Adipocyte (in vitro differentiated cells): ENCODE measurements around the gene SCEL.
"Not testable (repeated sequence)": the region's sequence is repeated elsewhere in the genome, so short reads cannot be mapped to it uniquely, and the experiment has no call there.

ENCODE experiments used
- DNase-seq: peaks from one replicate; pipeline ENCODE4 v3.0.0-alpha.2; 2015; ENCODE audit warnings: low read depth
- H3K27me3 ChIP-seq: replicated peaks from 2 replicates; pipeline ENCODE4 v1.7.0; 2013; ENCODE audit warnings: mild to moderate bottlenecking, low read length, moderate library complexity; ENCODE audit not compliant: control insufficient read depth, insufficient read depth
- H3K36me3 ChIP-seq: 2 replicates; pipeline ENCODE4 v1.7.0; 2013; ENCODE audit warnings: low read length, mild to moderate bottlenecking, moderate library complexity; ENCODE audit not compliant: control insufficient read depth, insufficient read depth, severe bottlenecking
- H3K4me1 ChIP-seq: 2 replicates; pipeline ENCODE4 v1.7.0; 2013; ENCODE audit warnings: mild to moderate bottlenecking, low read length, moderate library complexity; ENCODE audit not compliant: control insufficient read depth, insufficient read depth
- H3K4me3 ChIP-seq: 2 replicates; pipeline ENCODE4 v1.7.0; 2013; ENCODE audit warnings: mild to moderate bottlenecking, low read length, moderate library complexity
- H3K9ac ChIP-seq: 2 replicates; pipeline ENCODE4 v1.7.0; 2013; ENCODE audit warnings: mild to moderate bottlenecking, low read length, moderate library complexity
- H3K9me3 ChIP-seq: 2 replicates; pipeline ENCODE4 v1.7.0; 2013; ENCODE audit warnings: mild to moderate bottlenecking, low read length, moderate library complexity; ENCODE audit not compliant: control insufficient read depth

SCEL gene

DNA sequence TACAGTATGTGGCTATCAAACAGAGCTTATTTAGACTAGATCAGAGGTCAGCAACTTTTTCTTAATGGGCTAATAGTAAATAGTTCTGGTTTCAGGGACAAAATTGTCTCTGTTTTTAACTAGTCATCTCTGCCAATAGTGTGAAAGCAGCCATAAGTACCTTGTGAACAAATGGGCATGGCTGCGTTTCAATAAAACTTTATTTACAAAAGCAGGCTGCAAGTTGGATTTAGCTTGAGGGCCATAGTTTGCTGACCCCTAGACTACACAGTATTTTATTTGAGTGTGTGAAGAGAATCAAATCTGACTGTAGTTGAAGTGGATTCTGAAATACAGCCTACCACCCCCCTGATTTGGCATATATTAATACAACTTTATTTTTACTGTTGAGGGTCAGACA lies 75.6 kb downstream of the SCEL start:
- H3K4me3 ChIP-seq, result no peak overlapping the region
- no peaks in the 10 kb centered on the region for H3K27me3 ChIP-seq
- H3K4me1 ChIP-seq, result no peaks in the 10 kb centered on the region
- H3K9ac ChIP-seq, result no peak overlapping the region
- no peaks in the 10 kb centered on the region for H3K36me3 ChIP-seq
- DNase-seq, result no peak
- no peaks in the 10 kb centered on the region for H3K9me3 ChIP-seq

DNA sequence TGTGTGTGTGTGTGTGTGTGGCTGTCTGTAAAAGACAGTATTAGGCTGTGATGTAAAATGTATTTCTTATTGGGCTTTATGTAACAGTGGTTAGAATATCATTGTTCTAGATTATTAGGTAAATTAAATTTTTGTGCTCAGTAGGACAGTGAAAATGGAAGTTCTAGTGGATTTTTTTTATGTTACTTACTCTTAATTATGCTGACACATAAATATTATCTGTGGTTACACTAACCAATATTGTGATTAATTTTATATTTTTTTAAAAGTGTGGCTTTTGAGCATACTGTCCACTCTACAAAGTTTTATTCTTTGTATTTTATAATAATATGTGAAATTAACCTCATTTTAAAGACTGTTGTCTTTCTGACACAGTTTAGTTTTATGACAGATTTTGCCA lies 80.5 kb downstream of the SCEL start:
- Histone ChIP-seq H3K4me1 (no peaks in the 10 kb centered on the region), H3K36me3 (no peaks in the 10 kb centered on the region), H3K4me3 (no peak overlapping the region), H3K9me3 (no peaks in the 10 kb centered on the region), H3K9ac (no peak overlapping the region), H3K27me3 (peaks cover 5% of the 10 kb centered on the region)
- no peak for DNase-seq

DNA sequence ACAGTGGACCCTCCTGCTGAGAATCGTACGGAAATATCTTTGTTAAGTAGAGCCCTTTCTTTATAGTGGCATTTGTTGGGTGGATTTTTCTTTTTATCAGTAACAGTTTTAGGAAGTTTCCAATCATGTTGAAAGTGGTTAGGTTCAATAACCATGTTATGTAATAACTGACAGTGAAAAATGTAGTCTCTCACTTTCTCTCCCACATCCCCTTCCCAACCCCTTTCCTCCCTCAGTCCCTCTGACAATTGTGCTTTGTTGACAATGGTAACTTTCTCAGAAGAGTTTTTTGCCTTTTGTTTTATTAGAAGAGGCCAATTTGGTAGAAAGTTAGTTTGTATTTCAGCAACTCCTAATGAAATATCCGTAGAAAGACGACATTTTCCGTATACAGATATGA lies 84.1 kb downstream of the SCEL start:
- H3K4me3 ChIP-seq, result no peak overlapping the region
- H3K4me1 ChIP-seq, result no peaks in the 10 kb centered on the region
- DNase-seq, result no peak
- H3K9ac ChIP-seq, result no peak overlapping the region
- H3K9me3 ChIP-seq, result no peaks in the 10 kb centered on the region
- H3K36me3 ChIP-seq, result no peaks in the 10 kb centered on the region
- H3K27me3 ChIP-seq, result peaks cover 5% of the 10 kb centered on the region

DNA sequence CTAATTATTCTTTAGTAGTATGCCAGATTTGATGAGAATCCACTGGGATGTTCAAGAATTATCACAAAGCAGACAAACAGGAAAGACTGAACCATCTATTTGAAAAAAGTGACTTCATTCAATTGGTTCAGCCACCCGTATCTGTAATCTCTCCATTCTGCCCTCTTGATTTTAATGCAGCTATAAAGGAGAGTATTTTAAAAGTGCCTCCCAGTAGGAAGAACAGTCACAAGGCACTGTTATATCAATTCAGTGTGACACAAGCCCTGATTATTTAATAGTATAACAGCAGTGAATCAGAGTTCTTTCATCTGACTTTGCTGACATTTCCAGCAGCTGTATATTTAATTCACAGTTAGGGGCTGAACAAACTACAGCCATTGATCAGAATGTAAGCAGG lies 84.6 kb downstream of the SCEL start:
- no peak overlapping the region for H3K4me3 ChIP-seq
- H3K9ac ChIP-seq, result no peak overlapping the region
- H3K4me1 ChIP-seq, result no peaks in the 10 kb centered on the region
- peaks cover 5% of the 10 kb centered on the region for H3K27me3 ChIP-seq
- DNase-seq, result no peak
- no peaks in the 10 kb centered on the region for H3K36me3 ChIP-seq
- no peaks in the 10 kb centered on the region for H3K9me3 ChIP-seq

DNA sequence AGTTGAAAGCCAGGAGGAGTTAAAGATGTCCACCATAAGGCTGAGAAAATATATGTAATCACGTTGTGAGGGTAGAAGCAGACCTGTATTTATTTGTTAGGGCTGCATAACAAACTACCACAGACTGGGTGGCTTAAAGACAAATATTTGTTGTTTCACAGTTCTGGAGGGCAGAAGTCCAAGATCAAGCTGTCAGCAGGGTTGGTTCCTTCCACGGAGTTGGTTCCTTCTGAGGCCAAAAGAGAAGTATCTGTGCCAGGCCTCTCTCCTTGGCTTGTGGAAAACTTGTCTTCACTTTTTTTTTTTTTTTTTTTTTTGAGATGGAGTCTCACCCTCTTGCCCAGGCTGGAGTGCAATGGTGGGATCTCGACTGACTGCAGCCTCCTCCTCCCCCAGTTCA lies 88.3 kb downstream of the SCEL start:
- no peaks in the 10 kb centered on the region for H3K4me1 ChIP-seq
- no peak for DNase-seq
- no peaks in the 10 kb centered on the region for H3K36me3 ChIP-seq
- H3K9ac ChIP-seq, result no peak overlapping the region
- H3K9me3 ChIP-seq, result no peaks in the 10 kb centered on the region
- no peak overlapping the region for H3K4me3 ChIP-seq
- H3K27me3 ChIP-seq, result peaks cover 5% of the 10 kb centered on the region

DNA sequence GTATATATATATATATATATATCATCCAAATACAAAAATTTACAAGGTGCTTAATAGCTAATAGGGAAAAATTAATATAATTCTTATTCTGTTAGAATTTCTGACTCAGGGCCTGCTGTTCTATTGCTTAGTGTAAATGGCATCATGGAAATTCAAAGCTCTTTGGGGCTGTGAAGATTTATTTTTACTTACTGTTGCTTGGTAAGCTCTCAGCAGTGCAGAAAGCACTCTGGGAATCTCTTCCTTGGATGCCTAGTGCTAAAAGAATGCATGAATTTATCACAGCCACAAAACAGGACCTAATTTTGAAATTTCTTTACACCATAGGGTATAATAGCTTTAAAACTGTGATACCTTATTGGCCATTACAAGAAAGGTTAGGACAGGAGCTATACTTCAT lies 92.7 kb downstream of the SCEL start:
- Histone ChIP-seq H3K27me3 (no peaks in the 10 kb centered on the region), H3K4me1 (no peaks in the 10 kb centered on the region), H3K4me3 (no peak overlapping the region), H3K36me3 (no peaks in the 10 kb centered on the region), H3K9me3 (no peaks in the 10 kb centered on the region), H3K9ac (no peak overlapping the region)
- DNase-seq, result no peak

DNA sequence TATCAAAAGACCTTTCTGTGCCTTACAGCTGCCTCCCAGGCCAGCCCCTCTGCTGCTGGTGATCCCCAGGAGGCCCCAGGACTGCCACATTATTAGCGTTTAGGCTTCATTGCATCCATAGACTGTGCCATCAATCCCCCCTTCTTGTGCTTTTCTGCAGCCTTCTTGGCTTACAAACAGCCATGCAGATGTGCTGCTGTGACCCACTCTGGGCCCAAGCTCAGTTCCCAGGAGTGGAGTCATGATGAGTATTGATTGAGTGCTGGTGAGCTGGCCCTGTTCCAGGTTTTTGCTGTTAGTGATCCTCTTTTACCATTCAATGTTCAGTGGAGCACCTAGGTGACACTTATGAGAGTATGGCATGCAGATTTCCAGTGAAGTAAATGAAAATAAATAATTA lies 102.1 kb downstream of the SCEL start:
- no peak for DNase-seq
- H3K36me3 ChIP-seq, result no peaks in the 10 kb centered on the region
- no peaks in the 10 kb centered on the region for H3K27me3 ChIP-seq
- no peak overlapping the region for H3K9ac ChIP-seq
- no peak overlapping the region for H3K4me3 ChIP-seq
- H3K9me3 ChIP-seq, result no peaks in the 10 kb centered on the region
- H3K4me1 ChIP-seq, result no peaks in the 10 kb centered on the region

DNA sequence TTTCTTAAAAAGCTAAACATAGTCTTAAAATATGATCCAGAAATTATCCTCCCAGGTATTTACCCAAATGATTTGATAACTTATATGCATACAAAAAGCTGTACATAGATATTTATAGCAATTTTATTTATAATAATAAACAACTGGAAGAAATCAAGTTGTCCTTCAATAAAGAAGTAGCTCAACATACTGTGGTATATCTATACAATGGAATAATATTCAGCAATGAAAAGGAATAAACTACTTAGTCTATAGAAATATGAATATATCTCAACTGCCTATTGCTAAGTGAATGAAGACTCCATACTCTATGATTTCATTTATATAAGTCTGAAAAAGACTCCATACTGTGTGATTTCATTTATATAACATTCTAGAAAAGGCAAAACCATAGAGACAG lies 114.9 kb downstream of the SCEL start:
- H3K9ac ChIP-seq, result no peak overlapping the region
- DNase-seq, result no peak
- H3K36me3 ChIP-seq, result no peaks in the 10 kb centered on the region
- H3K4me3 ChIP-seq, result no peak overlapping the region
- H3K27me3 ChIP-seq, result no peaks in the 10 kb centered on the region
- H3K4me1 ChIP-seq, result no peaks in the 10 kb centered on the region
- H3K9me3 ChIP-seq, result peaks cover 5% of the 10 kb centered on the region

DNA sequence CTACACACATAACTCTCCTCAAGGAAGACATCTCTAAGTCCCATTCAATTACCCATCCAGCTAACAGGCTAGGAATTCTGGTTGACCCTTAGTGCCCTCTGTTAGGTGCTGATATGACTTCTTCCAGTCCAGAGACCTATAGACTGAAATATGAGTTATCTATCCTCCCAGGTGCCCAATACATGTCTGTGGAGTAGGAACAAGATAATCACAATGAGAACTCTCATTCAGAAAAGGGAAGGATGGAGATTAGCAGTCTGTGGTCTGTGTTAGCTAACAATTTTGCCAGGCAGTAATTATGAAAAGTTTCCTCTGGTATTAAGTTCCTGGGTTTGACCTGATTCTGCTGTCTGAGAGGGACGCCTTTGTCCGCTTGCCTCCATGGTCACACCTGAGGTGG lies 117.8 kb downstream of the SCEL start:
- Histone ChIP-seq H3K36me3 (no peaks in the 10 kb centered on the region), H3K4me3 (no peak overlapping the region), H3K27me3 (no peaks in the 10 kb centered on the region), H3K9ac (no peak overlapping the region), H3K9me3 (peaks cover 11% of the 10 kb centered on the region), H3K4me1 (no peaks in the 10 kb centered on the region)
- DNase-seq, result no peak

DNA sequence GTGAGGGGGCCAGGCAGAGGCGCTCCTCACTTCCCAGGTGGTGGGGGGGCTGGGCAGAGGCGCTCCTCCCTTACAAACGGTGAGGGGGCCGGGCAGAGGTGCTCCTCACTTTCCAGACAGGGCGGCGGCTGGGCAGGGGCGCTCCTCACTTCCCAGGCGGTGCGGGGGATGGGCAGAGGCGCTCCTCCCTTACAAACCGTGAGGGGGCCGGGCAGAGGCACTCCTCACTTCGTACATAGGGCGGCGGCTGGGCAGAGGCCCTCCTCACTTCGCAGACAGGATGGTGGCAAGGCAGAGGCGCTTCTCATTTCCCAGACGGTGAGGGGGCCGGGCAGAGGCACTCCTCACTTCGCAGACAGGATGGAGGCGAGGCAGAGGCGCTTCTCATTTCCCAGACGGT lies 124.5 kb downstream of the SCEL start:
- not testable (repeated sequence) for H3K9ac ChIP-seq, H3K4me3 ChIP-seq, H3K9me3 ChIP-seq, DNase-seq, H3K27me3 ChIP-seq, H3K4me1 ChIP-seq, H3K36me3 ChIP-seq

DNA sequence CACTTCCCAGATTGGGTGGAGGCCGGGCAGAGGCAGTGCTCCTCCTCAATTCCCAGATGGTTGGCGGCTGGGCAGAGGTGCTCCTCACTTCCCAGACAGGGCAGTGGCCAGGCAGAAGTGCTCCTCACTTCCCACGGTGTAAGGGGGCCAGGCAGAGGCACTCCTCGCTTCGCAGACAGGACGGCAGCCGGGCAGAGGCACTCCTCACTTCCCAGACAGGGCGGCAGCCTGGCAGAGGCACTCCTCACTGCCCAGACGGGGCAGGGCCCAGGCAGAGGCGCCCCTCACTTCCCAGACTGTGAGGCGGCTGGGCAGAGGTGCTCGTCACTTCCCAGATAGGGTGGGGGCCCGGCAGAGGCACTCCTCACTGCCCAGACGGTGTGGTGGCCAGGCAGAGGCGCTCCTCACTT lies 125.3 kb downstream of the SCEL start:
- peaks cover 3% of the 10 kb centered on the region for H3K9me3 ChIP-seq
- no peak overlapping the region for H3K4me3 ChIP-seq
- no peaks in the 10 kb centered on the region for H3K4me1 ChIP-seq
- no peak for DNase-seq
- H3K9ac ChIP-seq, result no peak overlapping the region
- no peaks in the 10 kb centered on the region for H3K27me3 ChIP-seq
- no peaks in the 10 kb centered on the region for H3K36me3 ChIP-seq

DNA sequence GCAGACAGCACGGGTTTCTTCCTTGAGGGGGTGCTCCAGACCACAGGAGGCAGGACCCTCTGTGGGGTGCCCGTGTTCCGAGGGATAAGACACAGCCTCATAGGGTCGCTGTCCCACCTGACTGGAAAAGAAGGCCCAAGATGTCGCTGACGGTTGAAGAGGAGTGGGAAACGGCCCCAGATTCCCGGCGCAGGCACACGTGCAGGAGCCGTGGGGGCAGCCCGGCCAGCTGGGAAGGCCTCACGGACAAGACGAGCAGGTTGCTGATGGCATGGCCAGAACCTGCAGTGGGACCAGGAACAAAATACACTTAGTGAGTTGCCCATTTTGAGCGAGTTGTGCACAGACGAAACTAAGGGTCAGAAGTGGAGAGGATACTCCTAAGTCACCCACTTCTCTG lies 126.8 kb downstream of the SCEL start:
- DNase-seq, H3K27me3 ChIP-seq: not testable (repeated sequence)

More for the DNA sequence above, 126.8 kb downstream of the SCEL start:
- H3K9me3 ChIP-seq, H3K4me3 ChIP-seq, H3K4me1 ChIP-seq, H3K36me3 ChIP-seq, H3K9ac ChIP-seq: not testable (repeated sequence)
